ENCODE results near the gene IER2.
"Not testable (repeated sequence)": the region's sequence is repeated elsewhere in the genome, so short reads cannot be mapped to it uniquely, and the experiment has no call there.

The IER2 gene

DNA sequence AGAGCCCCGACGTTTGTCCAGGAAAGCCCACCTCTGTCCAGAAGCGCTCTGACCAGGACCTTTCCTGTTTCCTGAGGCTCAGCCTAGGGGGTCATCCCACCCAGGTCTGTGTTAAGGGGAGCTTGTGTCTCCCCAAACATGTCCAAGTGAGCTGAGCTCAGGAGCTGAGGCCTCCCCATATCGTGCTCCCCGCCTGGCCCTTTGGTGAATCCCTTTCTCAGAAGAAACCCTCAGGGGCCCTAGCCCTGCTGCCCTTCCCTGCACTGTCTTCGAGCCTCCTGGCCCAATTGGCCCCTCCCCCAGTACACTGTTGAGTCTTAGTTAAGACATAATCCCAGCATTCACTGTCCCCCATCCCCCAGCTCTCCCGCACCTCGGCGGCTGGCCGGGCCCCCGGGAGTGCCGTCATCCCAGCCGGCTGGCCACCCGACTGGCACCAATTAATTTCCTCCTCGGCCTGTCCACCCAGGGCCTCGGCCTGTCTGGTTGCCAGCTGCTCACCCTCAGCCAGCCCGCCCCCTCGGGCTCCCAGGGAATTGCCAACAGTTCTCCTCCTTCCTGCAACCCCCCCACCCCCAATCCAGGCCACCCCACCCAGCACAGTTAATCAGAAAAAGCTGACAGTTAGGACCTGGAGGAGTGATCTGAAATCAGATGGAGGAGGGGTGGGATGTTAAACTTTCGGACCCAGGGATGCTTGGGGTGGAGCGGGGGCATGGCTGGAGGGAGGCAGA, 13.6 kb downstream of the IER2 start:
- Mint-ChIP-seq H3K9me3 (no peaks in the 10 kb centered on the region), H3K27ac (peak overlapping the region; percentile 89), H3K4me3 (peak overlapping the region; percentile 83), H3K36me3 (ENCODE audit: low read depth) (no peaks in the 10 kb centered on the region), H3K27me3 (no peaks in the 10 kb centered on the region), H3K4me1 (ENCODE audit: low read depth) (peaks cover 87% of the 10 kb centered on the region)

DNA sequence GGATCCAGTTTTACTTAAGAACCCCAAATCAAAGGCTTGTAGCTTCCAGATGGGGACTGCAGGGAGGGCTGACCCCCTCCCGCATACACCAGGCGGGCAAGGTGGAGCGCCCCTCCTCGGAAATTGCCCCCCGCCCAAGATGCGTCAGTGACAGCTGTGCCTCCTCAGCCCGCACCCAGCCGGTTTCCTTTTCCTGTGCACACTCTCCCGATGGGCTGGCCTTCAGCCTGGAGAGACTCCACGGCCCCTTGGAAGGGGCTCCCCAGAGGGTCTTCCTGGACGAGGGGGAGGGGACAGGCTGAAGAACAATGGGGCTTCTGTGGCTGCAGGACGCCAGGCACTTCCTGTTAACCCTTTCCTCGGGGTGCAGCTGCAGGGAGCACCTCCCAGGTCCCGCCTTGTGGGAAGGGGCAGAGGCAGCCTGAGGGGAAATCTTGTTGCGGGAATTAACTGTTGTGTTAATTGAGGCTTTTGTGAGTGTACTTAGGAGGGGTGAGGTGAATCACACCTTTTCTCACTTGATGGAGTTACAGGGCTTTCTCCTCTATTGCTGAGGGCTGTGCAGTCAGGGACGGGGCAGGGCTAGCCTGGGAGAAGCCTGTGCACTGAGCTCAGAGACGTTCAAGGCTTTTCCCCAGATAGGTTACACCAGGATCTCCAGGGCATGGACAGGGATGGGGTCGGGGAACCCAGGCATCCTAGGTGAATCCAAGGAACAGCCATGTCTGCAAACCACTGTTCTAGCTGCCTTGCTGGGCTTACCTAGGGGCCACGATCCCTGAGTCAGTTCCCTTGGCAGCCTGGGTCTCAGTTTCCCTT, 14.3 kb downstream of the IER2 start:
- H3K27ac Mint-ChIP-seq: peak overlapping the region; percentile 97
- no peaks in the 10 kb centered on the region for H3K27me3 Mint-ChIP-seq
- H3K9me3 Mint-ChIP-seq: no peaks in the 10 kb centered on the region

DNA sequence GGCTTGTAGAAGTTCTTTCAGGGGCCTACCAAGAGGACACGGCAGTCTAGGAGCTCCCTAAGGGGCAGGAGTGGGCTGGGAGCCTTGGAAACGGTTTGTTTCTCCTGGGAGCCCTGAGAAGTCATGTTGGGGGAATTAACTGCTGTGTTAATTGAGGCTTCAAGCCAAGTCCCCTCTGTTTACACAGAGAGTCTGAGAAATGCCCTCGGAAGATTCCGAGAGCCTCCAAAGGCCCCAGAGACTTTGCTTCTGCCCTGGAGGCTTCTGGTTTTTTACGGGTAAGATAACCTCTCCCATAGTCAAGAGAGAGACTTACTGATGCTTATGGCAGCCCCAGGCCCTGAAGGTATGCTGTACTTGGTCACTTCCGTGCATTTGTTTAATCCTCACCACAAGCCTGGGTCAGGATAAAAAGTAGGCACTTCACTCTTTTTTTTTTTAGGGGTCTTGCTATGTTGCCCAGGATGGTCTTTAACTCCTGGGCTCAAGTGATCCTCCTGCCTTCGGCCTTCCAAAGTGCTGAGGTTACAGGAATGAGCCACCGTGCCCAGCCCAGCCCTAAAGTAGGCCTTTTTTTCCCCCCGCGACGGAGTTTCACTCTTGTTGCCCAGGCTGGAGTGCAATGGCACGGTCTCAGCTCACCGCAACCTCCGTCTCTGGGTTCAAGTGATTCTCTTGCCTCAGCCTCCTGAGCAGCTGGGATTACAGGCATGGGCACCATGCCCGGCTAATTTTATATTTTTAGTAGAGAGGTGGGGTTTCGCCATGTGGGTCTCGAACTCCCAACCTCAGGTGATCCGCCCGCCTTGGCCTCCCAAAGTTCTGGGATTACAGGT, 15.2 kb downstream of the IER2 start:
- no peak overlapping the region for H3K4me3 Mint-ChIP-seq
- no peaks in the 10 kb centered on the region for H3K9me3 Mint-ChIP-seq
- peak overlapping the region; percentile 97 for H3K27ac Mint-ChIP-seq
- peaks cover 97% of the 10 kb centered on the region for H3K4me1 Mint-ChIP-seq (ENCODE audit: low read depth)
- no peaks in the 10 kb centered on the region for H3K27me3 Mint-ChIP-seq
- no peaks in the 10 kb centered on the region for H3K36me3 Mint-ChIP-seq (ENCODE audit: low read depth)

More for the DNA sequence above, 14.3 kb downstream of the IER2 start:
- peaks cover 95% of the 10 kb centered on the region for H3K4me1 Mint-ChIP-seq (ENCODE audit: low read depth)
- H3K4me3 Mint-ChIP-seq: peak overlapping the region; percentile 83
- H3K36me3 Mint-ChIP-seq (ENCODE audit: low read depth): no peaks in the 10 kb centered on the region

DNA sequence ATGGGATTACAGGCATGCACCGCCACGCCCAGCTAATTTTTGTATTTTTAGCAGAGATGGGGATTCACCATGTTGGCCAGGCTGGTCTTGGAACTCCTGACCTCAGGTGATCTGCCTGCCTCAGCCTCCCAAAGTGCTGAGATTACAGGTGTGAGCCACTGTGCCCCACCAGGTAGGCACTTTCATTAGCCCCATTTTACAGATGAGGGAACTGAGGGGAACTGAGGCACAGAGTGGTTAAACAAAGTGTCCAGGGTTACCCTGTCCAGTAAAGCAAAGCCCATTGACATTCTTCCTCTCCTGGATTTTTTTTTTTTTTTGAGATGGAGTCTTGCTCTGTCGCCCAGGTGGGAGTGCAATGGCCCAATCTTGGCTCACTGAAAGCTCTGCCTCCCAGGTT, 15.9 kb downstream of the IER2 start:
- H3K27ac Mint-ChIP-seq: peak overlapping the region; percentile 97
- not testable (repeated sequence) for H3K9me3 Mint-ChIP-seq; H3K27me3 Mint-ChIP-seq; H3K36me3 Mint-ChIP-seq (ENCODE audit: low read depth); H3K4me3 Mint-ChIP-seq
- peaks cover 94% of the 10 kb centered on the region for H3K4me1 Mint-ChIP-seq (ENCODE audit: low read depth)

DNA sequence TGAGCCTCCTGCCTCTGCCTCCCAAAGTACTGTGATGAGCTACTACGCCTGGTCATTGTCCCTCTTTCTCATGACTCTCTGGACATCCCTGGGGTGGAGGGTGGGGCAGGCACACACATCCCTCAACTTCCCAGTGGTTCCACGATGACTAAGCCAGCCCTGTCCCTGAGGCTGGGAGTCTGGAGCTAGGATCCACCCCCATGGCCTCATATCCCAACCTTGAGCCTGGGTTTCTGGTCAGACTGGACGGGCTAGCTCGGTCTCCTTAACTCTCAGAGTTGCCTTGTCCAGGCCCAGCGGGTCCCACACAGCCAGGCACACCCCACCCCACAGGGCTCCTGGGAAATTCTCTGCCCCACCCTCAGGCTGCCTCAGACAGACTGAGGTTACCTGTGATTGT, 19.6 kb downstream of the IER2 start:
- Mint-ChIP-seq H3K27ac (peak overlapping the region; percentile 53), H3K27me3 (no peaks in the 10 kb centered on the region), H3K36me3 (ENCODE audit: low read depth) (no peaks in the 10 kb centered on the region), H3K4me1 (ENCODE audit: low read depth) (peaks cover 87% of the 10 kb centered on the region), H3K9me3 (no peaks in the 10 kb centered on the region), H3K4me3 (no peak overlapping the region)

DNA sequence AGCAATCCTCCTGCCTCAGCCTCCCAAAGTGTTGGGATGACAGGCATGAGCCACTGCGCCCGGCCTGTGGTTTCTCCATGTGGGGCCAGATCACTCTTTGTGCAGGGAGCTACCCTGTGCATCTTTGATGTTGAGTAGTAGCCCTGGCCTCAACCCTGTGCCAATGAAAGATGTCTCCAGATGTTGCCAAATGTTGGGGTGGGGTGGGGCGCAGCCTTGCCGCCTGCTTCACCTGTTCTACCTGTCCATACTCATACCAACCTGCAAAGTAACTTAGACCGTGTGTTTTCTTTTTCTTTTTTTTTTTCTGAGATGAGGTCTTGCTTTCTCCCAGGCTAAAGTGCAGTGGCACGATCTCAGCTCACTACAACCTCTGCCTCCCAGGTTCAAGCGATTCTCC, 20.9 kb downstream of the IER2 start:
- Mint-ChIP-seq H3K27me3 (no peaks in the 10 kb centered on the region), H3K36me3 (ENCODE audit: low read depth) (no peaks in the 10 kb centered on the region), H3K4me3 (no peak overlapping the region), H3K4me1 (ENCODE audit: low read depth) (peaks cover 73% of the 10 kb centered on the region), H3K27ac (peak overlapping the region; percentile 96), H3K9me3 (no peaks in the 10 kb centered on the region)

DNA sequence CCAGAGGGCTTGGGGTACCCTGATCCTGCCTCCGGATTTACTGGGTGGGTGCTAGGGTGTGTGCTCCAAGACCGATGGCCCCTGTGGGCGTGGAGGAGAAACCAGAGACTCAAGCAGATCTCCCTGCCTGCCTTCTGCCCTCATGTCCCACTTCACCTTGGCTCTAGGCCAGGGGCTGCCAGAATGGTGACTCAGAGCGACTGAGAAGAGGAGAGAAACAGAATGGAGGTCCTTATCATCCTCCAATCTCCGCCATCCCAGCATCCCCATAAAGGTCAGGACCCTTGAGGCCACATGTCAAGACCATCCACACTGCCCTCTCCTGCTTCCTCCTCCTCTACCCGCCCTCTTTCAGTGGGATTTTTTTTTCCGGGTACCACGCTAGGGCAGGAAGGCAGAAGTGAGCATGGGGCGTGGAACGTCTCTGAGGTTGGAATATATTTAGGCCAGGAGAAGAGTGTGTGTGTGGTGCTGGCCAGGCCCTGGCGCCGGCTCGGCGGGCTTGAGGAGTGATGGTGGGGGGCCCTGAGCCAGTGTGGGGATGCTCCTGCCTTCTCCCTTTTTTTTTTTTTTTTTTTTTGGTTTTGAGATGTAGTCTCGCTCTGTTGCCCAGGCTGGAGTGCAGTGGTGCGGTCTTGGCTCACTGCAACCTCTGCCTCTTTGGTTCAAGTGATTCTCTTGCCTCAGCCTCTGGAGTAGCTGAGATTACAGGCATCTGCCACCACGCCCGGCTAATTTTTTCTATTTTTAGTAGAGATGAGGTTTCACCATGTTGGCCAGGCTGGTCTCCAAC, 22.3 kb downstream of the IER2 start:
- Mint-ChIP-seq H3K27ac (peak overlapping the region; percentile 96), H3K9me3 (no peaks in the 10 kb centered on the region), H3K4me1 (ENCODE audit: low read depth) (peaks cover 59% of the 10 kb centered on the region), H3K4me3 (peak overlapping the region; percentile 80), H3K36me3 (ENCODE audit: low read depth) (no peaks in the 10 kb centered on the region), H3K27me3 (no peaks in the 10 kb centered on the region)

DNA sequence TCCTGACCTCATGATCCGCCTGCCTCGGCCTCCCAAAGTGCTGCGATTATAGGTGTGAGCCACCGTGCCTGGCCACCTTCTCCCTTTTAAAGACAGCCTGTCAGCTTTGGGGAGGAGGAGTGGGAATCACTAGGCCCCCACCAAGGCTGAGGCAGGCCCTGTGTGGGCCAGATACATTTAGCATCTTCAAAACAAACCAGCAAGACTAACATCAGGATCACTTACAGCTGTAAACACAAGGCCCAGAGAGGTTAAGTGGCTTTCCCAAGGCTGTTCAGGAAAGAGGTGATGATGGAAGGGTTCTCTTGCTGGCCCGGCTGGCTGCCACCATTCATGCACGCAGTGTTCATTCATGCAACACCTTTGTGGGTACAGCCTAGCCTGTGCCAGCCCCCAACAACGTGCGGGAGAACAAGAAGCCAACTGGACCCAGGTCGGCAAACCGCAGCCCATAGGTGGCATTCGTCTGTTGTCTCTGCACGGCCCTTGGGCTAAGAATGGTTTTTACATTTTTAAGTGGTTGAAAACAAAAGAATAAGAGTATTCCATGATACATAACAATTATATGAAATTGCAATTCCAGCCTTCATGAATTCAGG, 23.0 kb downstream of the IER2 start:
- Mint-ChIP-seq H3K27me3 (no peaks in the 10 kb centered on the region), H3K9me3 (no peaks in the 10 kb centered on the region), H3K27ac (peak overlapping the region; percentile 96), H3K4me3 (peak overlapping the region; percentile 80), H3K4me1 (ENCODE audit: low read depth) (peaks cover 57% of the 10 kb centered on the region), H3K36me3 (ENCODE audit: low read depth) (no peaks in the 10 kb centered on the region)

DNA sequence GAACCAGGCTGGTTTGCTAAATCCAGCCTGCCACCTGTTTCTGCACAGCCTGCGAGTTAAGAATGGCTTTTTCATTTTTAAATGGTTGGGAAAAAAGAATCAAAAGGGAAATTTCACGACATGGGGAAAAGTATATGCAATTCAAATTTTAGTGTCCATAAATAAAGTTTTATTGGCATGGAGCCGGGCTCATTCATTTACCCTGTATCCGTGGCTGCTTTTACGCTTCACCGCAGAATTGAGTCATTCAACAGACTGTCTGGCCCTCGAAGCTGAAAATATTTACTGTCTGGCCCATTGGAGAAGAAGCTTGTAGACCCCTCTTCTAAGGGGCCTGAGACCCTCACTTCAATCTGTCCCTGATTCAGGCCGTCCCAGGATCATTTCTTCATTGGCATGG, 26.1 kb downstream of the IER2 start:
- Mint-ChIP-seq H3K27me3 (no peaks in the 10 kb centered on the region), H3K9me3 (no peaks in the 10 kb centered on the region), H3K36me3 (ENCODE audit: low read depth) (no peaks in the 10 kb centered on the region), H3K4me1 (ENCODE audit: low read depth) (peaks cover 46% of the 10 kb centered on the region), H3K27ac (no peak overlapping the region), H3K4me3 (no peak overlapping the region)

DNA sequence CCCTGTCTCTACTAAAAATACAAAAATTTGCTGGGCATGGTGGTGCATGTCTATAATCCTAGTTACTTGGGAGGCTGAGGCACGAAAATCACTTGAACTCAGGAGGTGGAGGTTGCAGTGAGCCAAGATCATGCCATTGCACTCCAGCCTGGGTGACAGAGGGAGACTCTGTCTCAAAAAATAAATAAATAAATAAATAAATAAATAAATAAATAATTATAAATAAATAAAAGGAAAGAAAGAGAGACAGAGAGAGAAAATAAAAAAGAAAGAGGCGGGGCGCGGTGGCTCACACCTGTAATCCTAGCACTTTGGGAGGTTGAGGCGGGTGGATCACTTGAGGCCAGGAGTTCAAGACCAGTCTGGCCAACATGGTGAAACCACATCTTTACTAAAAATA, 27.4 kb downstream of the IER2 start:
- peaks cover 41% of the 10 kb centered on the region for H3K4me1 Mint-ChIP-seq (ENCODE audit: low read depth)
- H3K27ac Mint-ChIP-seq; H3K27me3 Mint-ChIP-seq; H3K36me3 Mint-ChIP-seq (ENCODE audit: low read depth); H3K4me3 Mint-ChIP-seq; H3K9me3 Mint-ChIP-seq: not testable (repeated sequence)

DNA sequence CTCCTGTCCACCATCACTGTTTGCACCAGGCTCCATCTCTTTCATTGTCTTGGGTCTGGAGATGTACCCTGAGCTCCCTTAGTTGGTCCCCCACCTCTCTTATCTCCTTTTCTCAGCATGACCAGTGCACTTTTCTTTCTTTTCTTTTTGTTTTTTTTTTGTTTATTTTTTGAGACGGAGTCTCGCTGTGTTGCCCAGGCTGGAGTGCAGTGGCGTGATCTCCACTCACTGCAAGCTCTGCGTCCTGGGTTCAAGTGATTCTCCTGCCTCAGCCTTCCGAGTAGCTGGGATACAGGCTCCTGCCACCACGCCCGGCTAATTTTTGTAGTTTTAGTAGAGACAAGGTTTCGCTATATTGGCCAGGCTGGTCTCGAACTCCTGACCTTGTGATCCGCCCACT, 28.1 kb downstream of the IER2 start:
- not testable (repeated sequence) for H3K36me3 Mint-ChIP-seq (ENCODE audit: low read depth); H3K9me3 Mint-ChIP-seq; H3K27ac Mint-ChIP-seq; H3K4me3 Mint-ChIP-seq; H3K27me3 Mint-ChIP-seq
- peaks cover 34% of the 10 kb centered on the region for H3K4me1 Mint-ChIP-seq (ENCODE audit: low read depth)

DNA sequence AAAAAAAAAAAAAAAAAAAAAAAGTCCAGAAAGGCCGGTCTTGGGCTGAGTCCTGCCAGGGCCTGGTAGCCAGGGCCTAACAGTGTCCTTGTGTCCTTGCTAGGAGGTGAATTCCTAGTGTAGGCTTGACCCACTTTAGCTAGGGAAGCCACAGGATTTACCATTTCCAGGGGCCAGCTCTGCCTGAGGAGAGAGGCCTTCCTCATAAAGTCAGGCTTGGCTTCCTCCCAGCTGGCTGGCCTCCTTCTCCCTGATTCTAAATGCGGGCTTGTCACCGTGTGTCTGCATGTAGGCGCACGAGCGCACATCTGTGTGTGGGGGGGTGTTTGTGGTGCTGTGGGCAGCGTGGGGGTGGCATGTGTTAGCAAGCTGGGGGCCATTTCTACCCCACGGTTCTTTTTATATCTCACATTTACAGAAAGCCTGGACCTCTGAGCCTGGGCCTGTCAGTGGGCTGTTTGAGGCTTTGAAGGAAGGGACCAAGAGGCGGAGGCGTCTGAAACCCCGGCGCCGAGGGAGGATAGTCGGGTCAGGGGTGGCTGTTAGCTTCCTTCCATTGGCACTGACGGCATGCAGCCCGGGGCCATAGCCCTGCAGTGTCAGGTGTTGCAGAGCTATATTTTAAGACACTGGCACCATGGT, 31.7 kb downstream of the IER2 start:
- no peaks in the 10 kb centered on the region for H3K36me3 Mint-ChIP-seq (ENCODE audit: low read depth)
- peak overlapping the region; percentile 32 for H3K4me3 Mint-ChIP-seq
- peaks cover 32% of the 10 kb centered on the region for H3K4me1 Mint-ChIP-seq (ENCODE audit: low read depth)
- peak overlapping the region; percentile 77 for H3K27ac Mint-ChIP-seq
- no peaks in the 10 kb centered on the region for H3K9me3 Mint-ChIP-seq
- no peaks in the 10 kb centered on the region for H3K27me3 Mint-ChIP-seq

DNA sequence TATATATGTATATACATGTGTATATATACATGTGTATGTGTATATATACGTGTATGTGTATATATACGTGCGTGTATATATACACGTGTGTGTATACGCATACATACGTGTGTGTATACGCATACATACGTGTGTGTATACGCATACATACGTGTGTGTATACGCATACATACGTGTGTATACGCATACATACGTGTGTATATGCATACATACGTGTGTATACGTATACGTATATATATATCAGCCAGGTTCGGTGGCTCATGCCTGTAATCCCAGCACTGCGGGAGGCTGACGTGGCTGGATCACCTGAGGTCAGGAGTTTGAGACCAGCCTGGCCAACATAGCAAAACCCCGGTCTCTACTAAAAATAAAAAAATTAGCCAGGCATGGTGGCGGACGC, 34.7 kb downstream of the IER2 start:
- peaks cover 32% of the 10 kb centered on the region for H3K4me1 Mint-ChIP-seq (ENCODE audit: low read depth)
- not testable (repeated sequence) for H3K36me3 Mint-ChIP-seq (ENCODE audit: low read depth); H3K9me3 Mint-ChIP-seq; H3K4me3 Mint-ChIP-seq; H3K27ac Mint-ChIP-seq; H3K27me3 Mint-ChIP-seq

Measured in stimulated activated naive CD8-positive, alpha-beta T cell treated with anti-CD3 and anti-CD28 coated beads, Interleukin-15, Interleukin-2, amounts not matched to agents 100 ng/mL and 50 ng/mL, for 24 hours (primary cell).